GM21360 (cell line): ENCODE data around the gene LMBRD2.
"Not testable (repeated sequence)": the region's sequence is repeated elsewhere in the genome, so short reads cannot be mapped to it uniquely, and the experiment has no call there.

Source experiments
- ATAC-seq: cut with Tn5 transposase; IDR thresholded peaks from one replicate; pipeline ENCODE4 v1.9.1; 2021; ENCODE audit warnings: mild to moderate bottlenecking, moderate library complexity; ENCODE audit not compliant: unreplicated experiment

Gene LMBRD2

DNA sequence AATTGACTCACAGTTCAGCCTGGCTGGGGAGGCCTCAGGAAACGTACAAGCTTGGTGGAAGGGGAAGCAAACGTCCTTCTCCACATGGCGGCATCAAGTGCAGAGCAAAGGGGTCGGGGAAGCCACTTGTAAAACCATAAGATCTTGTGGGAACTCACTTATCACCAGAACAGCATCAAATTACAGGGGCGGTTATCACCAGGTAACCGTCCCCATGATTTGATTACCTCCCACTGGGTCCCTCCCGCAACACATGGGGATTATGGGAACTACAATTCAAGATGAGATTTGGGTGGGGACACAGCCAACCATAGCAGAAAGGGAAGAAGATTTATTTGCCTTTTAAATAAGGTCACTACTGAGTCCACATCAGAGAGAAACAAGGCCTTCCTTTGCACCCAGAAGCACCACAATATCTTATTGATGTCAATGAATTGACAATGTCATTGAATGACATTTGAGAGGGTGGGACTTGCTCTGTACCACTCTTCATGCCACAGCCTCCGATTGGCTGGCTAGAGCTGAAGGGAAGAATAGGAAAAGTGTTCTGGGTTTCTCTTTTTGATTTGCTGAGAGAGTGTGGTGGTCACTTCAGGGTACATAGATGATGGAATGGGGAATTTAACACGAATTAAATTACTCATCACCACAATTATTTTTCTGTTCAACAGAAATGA is 11.3 kb upstream of the LMBRD2 start:
- ATAC-seq: no peak

DNA sequence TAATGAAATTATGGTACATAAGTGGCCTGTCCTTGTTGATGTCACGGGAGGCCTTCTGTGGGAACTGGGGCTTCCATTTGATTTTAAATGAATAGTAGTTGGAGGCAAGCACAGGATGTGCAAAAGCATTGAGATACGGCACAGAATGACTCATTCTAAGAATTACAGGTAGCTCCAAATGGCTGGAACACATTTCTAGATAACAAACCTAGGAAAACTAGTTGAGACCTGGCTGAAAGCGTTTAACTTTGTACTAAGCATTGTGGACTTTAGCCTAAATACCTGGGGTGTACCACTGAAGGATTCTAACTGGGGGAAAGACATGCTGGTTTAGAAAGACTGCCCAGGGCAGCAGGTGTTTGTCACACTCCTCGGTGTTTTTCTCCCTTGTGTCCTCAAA is 9.7 kb upstream of the LMBRD2 start:
- no peak for ATAC-seq

- ATAC-seq: no peak
Measured at GRCh38 chr5:36160617-36161016, 8.9 kb upstream of the LMBRD2 start.

DNA sequence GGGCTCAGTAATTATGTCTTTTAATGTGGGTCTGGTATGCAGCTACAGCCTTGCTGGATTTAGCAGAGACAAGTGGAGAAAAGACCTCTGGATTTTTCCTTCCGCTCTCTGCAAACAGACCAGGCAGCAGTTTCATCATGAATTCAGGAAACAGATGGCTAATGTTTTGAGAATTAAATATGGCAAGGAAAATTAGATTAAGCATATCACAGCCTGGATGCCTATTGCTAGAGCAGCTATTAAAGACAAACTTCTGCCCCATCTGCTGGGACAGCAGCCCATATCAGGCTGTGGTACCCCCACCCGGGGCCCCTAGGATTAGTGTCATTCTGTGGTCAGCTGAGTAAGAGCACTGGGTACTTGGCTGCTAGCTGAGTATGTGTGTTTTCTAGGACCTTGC is 6.5 kb upstream of the LMBRD2 start:
- ATAC-seq: no peak

DNA sequence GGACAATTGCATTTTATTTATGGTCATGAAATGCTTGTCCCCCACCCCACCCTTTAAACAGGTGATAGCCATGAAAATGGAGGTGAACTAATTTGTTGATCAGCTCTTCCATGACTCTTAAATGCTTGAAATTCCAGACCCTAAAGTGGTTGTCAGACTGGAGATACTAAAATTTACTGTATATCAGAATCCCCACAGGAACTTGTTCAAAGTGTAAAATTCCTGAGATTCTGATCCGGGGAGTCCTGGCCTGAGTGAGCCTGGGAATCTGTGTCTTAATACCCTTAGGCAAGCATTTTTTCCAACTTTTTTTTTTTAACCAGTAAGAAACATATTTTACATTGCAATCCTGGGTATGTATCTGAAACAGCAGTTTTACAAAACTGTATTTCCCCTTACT is 4.9 kb upstream of the LMBRD2 start:
- ATAC-seq: no peak

GRCh38 chr5:36156121-36156601 is 4.5 kb upstream of the LMBRD2 start:
- ATAC-seq: no peak

- ATAC-seq: no peak
Measured at GRCh38 chr5:36155291-36155690, 3.6 kb upstream of the LMBRD2 start.

DNA sequence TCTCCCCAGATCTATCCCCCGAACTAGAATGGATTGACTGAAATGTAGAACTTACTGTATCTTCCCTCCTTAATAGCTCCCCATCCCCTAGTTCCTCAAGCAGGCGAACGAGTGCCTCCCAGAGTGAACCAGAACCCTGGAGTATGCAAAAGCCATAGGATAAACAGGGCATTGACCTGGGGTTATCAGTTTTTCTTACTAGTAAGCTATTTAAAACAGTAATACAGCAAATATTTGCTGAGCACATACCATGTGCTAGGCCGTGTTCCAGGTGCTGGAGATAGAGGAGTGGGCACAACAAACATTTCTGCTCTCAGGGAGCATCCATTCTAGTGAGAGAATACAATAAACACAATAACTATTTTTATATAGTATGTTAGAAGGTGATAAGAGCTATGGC is 2.0 kb upstream of the LMBRD2 start:
- no peak for ATAC-seq

DNA sequence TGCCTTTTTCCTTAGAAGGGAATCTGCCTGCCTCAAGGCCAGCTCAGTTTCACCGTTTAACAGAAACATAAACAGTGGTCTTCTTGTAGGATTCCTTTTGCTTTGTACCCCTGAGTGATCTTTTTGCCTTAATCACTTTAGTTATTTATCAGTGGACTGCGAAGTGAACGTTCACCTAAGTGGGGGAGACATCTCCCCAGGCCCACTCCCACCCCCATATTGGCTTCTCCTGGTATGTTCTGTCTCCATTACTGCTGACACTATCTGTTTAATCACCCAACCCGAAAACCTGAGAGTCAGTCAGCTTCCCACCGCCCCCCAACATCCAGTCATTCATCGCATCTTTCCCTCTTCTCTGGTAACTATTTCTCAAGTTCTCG is 1.6 kb upstream of the LMBRD2 start:
- ATAC-seq: no peak

GRCh38 chr5:36152324-36153297 is 924 bp upstream of the LMBRD2 start:
- no peak for ATAC-seq

DNA sequence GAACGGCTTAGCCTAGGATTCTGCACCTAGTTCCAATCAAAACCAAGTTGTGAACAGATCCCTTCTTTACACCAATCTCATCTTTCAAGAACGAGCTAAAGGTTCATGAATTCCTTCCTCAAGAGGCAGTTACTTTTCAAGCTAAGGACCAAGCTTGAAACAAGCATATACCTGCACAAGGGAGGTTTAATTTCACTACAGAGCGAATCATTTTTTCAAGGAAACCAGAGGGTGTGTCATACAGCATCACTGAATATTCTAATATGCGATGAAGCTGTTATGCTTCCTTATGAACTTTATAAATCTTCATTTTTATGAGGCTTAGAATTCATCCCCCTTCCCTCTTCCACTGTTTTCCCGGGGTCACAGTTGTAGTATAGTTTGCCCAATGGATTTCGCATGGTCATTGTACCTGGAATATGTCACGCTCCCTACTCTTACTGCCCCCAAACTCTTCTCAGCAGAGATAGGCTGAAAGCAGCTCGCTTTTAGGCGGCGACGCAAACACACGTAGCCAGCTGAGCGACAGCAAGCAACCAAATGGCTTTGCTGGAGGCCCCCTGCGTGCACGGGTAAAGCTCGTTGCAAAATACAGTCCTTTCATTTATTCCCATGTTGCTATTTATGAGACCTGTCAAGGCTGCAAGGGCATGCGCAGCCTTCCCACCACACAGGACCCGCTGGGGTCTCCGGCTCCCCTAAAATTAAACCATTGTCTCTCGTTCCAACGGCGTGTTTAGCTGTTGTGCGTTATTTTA is 832 bp downstream of the LMBRD2 start:
- peak; percentile 35 for ATAC-seq

- no peak for ATAC-seq
Measured at GRCh38 chr5:36147681-36148080, 4.0 kb downstream of the LMBRD2 start.

GRCh38 chr5:36146390-36146789 is 5.3 kb downstream of the LMBRD2 start:
- ATAC-seq: no peak

DNA sequence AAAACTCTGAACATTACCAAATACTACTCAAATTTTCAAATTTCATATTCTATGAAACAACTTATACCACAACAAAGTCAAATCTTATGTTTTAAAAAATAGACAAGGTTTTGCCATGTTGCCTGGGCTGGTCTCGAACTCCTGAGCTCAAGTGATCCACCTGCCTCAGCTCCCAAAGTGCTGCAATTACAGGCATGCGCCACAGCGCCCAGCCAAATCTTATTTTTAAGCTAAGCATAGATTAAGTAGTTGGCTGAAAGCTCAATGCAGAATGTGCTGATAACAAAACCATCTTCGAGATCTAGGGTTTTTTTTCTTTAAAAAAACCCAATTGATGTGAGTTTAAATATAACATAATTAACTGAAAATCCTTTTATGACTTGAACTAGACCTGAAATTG is 6.4 kb downstream of the LMBRD2 start:
- ATAC-seq: no peak

DNA sequence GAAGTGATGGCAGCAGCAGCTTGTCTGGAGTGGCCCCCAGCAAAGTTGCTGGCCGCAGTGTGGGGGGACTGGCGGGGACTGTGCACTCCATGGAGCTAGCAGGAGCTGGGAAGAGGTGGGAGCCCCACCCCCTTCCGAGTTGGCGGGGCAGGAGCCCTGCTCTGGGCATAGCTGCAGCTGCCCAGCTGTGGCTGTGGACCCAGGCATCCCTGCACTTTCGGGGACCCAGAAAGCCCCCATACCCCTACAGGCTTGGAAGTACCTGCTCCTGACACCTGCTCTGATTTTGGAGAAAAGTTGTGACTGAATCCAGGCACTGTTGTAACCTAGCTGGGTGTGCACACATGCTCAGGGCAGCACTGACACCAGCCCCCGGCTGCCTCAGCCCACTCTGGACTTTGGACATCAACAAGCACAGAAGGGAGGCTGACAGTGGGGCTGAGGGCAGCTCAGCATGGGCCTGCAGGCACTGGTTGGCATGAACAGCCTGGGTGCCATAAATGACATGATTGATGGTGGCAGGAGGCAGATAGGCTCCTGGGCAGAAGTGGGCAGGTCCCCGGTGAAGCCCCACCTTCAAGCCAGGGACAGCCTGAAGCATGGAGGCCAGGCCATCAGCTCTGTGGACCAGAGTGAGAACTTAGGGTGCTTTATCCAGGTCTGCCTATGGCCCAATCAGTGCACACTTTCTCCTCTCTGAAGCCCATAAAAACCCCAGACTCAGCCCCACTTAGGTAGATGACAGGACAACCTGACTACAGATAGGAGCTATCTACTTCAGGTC is 12.6 kb downstream of the LMBRD2 start:
- no peak for ATAC-seq

DNA sequence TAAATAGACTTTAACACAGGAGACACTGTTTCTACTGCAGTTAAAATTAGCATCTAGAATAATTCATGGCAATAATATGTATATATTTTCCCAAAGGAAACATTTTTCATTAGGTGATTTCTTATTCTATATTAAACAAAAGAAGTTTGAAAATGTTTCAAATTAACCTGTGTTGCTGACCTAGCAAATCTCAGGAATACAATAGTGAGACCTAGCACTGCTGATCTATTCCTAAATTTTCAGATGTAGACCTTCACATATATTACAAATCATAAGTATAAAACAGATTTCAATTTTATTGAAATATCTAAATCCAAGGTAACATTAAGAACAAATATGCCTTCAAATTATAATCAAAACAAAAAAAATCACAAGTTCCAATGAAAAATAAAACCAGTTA is 15.1 kb downstream of the LMBRD2 start:
- no peak for ATAC-seq

GRCh38 chr5:36135988-36136387 is 15.7 kb downstream of the LMBRD2 start:
- ATAC-seq: no peak

DNA sequence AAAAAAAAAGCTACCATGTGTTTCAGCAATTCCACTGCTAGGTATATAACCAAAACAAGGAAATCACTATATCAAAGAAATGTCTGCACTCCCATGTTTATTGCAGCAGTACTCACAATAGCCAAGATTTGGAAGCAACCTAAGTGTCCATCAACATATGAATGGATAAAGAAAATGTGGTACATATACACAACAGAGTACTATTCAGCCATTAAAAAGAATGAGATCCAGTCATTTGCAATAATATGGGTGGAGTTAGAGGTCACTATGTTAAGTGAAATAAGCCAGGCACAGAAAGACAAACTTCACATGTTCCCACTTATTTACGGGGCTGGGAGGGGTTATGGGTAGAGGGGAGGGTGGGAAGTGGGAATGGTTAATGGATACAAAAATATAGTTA is 18.7 kb downstream of the LMBRD2 start:
- ATAC-seq: not testable (repeated sequence)

DNA sequence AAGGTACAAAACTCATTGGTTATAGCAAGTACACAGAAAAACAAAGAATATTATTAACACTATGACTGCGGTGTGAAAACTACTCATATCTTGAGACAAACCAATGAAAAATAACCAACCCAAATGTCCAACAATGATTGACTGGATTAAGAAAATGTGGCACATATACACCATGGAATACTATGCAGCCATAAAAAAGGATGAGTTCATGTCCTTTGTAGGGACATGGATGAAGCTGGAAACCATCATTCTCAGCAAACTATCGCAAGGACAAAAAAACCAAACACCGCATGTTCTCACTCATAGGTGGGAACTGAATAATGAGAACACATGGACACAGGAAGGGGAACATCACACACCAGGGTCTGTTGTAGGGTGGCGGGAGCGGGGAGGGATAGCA is 22.0 kb downstream of the LMBRD2 start:
- ATAC-seq: not testable (repeated sequence)

DNA sequence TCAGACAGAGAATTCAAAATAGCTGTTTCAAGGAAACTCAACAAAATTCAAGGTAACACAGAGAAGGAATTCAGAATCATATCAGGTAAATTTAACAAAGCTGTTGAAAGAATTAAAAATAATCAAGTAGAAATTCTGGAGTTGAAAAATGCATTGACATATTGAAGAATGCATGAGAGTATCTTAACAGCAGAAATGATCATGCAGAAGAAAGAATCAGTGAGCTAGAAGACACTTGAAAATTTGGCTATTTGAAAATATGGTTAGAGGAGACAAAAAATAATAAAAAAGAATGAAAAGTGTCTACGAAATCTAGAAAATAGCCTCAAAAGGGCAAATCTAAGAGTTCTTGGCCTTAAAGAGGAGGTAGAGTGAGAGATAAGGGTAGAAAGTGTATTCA is 22.9 kb downstream of the LMBRD2 start:
- no peak for ATAC-seq

- no peak for ATAC-seq
Measured at GRCh38 chr5:36125868-36126267, 25.8 kb downstream of the LMBRD2 start.
